HG02973 (cell line): ENCODE measurements around the gene PLSCR2.
A peak's percentile ranks its signal among the peaks of the same experiment; 100 is the strongest.
"Not testable (repeated sequence)": the region's sequence is repeated elsewhere in the genome, so short reads cannot be mapped to it uniquely, and the experiment has no call there.

ENCODE experiments used
- ATAC-seq: cut with Tn5 transposase; IDR thresholded peaks from one replicate; pipeline ENCODE4 v1.9.1; 2021; ENCODE audit warnings: moderate library complexity; ENCODE audit not compliant: unreplicated experiment

Gene PLSCR2

GRCh38 chr3:146469150-146470017, at the start of gene PLSCR2:
Gene PLSCR2, minus strand, starts transcription at chr3:146469561. Its CDS starts 9,657 bp downstream, at chr3:146459904.
- ATAC-seq: peak; percentile 99

GRCh38 chr3:146517684-146518435, 48.5 kb upstream of the PLSCR2 start:
- no peak for ATAC-seq

GRCh38 chr3:146513386-146514051, 44.2 kb upstream of the PLSCR2 start:
- no peak for ATAC-seq

GRCh38 chr3:146511402-146512134, 42.2 kb upstream of the PLSCR2 start:
- ATAC-seq: no peak

- no peak for ATAC-seq
Observed at GRCh38 chr3:146507331-146508120, 38.2 kb upstream of the PLSCR2 start.

- ATAC-seq: no peak
Observed at GRCh38 chr3:146505516-146505915, 36.2 kb upstream of the PLSCR2 start.

GRCh38 chr3:146504498-146505197, 35.3 kb upstream of the PLSCR2 start:
- ATAC-seq: no peak

- ATAC-seq: peak; percentile 99
Observed at GRCh38 chr3:146503461-146504202, 34.3 kb upstream of the PLSCR2 start.

- no peak for ATAC-seq
Observed at GRCh38 chr3:146502887-146503460, 33.6 kb upstream of the PLSCR2 start.

- ATAC-seq: peak; percentile 37
Observed at GRCh38 chr3:146501752-146502151, 32.4 kb upstream of the PLSCR2 start.

GRCh38 chr3:146499701-146500100, 30.3 kb upstream of the PLSCR2 start:
- no peak for ATAC-seq

- ATAC-seq: no peak
Observed at GRCh38 chr3:146498002-146498736, 28.8 kb upstream of the PLSCR2 start.

GRCh38 chr3:146497145-146497843, 27.9 kb upstream of the PLSCR2 start:
- not testable (repeated sequence) for ATAC-seq

GRCh38 chr3:146496726-146497125, 27.4 kb upstream of the PLSCR2 start:
- no peak for ATAC-seq

- no peak for ATAC-seq
Observed at GRCh38 chr3:146496251-146496650, 26.9 kb upstream of the PLSCR2 start.

GRCh38 chr3:146493761-146494160, 24.4 kb upstream of the PLSCR2 start:
- ATAC-seq: no peak

GRCh38 chr3:146493221-146493620, 23.9 kb upstream of the PLSCR2 start:
- ATAC-seq: no peak
